Colonic mucosa (tissue), 4 donors: ENCODE data around the gene LCMT2. TPM values are rescaled to one million over a fixed set of nuclear protein-coding genes. Genes with fewer than 3 reads are reported as not detected.

ENCODE experiments used
- DNase-seq: peaks from one replicate; pipeline ENCODE4 v3.0.0-alpha.2; 2020
- H3K27ac ChIP-seq: fragments of 200-600 bp; one replicate; pipeline ENCODE4 v1.8.0; 2021
- H3K27me3 ChIP-seq: fragments of 200-600 bp; one replicate; pipeline ENCODE4 v1.8.0; 2021
- H3K36me3 ChIP-seq: fragments of 200-600 bp; one replicate; pipeline ENCODE4 v1.8.0; 2021
- H3K4me1 ChIP-seq: fragments of 200-600 bp; one replicate; pipeline ENCODE4 v1.8.0; 2021; ENCODE audit warnings: mild to moderate bottlenecking
- H3K4me3 ChIP-seq: fragments of 200-600 bp; one replicate; pipeline ENCODE4 v1.8.0; 2021
- H3K9ac ChIP-seq, 2 donors: one replicate each; pipeline ENCODE4 v1.7.0; 2013; ENCODE audit warnings: control low read depth in 2 of 2, low read depth in 2 of 2, low read length in 2 of 2
- H3K9me3 ChIP-seq: fragments of 200-600 bp; one replicate; pipeline ENCODE4 v1.8.0; 2021
- CTCF ChIP-seq: fragments of 200-600 bp; IDR thresholded peaks from one replicate; pipeline ENCODE4 v1.8.0; 2022; ENCODE audit warnings: antibody characterized with exemption, mild to moderate bottlenecking
- intact Hi-C: fragments of 100-400 bp; cut with DNase I; formaldehyde crosslinking; loops from one replicate; pipeline ENCODE4 v1.14.1; 2022
- total RNA-seq, 2 donors: library from RNA; stranded (reverse); fragmentation: NEBNext Ultra II Directional in 1 of 2; extraction: Animal tissue kit (Norgen Biotek cat#: 25700) in 1 of 2; gene quantifications; one replicate each; pipeline ENCODE4 v1.2.1, GENCODE V29; 2021
- donor health status: healthy.
- donor health status: DM: no; HTN: no; CAD: no.
- donor health status: DM: no; HTN: no; CAD: no.

LCMT2 gene
- total RNA-seq, 2 donors from 2014 or later = 7.7 to 8.3 TPM

DNA sequence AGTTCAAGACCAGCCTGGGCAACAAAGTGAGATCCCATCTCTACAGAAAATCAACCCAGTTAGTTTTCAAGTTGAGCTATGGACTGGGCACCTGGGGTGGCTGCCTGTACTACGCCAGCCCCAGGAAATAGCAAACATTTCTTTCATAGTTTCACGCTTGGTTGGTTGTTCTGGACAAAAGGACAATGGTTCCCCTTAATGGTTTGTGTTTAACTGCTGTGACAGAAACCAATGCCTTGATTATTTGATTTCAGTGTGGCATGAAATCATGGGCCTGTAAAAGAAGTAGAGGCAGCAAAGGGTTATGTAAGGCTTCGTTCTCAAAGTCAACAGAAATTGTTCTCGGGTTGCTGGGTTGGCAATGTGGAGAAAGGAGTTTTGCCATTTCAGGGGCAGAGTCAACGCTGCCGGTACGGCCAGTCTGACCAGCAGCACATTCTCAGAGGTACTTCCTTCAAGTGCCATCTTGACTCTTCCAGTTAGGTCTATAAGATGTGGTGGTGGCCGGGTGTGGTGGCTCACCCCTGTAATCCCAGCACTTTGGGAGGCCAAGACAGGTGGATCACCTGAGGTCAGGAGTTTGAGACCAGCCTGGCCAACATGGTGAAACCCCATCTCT is 12.7 kb downstream of the LCMT2 start:
- DNase-seq = no peak
- Histone ChIP-seq H3K27ac (no peak overlapping the region), H3K4me3 (no peak overlapping the region), H3K4me1 (no peaks in the 10 kb centered on the region), H3K36me3 (no peaks in the 10 kb centered on the region), H3K9me3 (no peaks in the 10 kb centered on the region), H3K27me3 (no peaks in the 10 kb centered on the region), H3K9ac (no peak overlapping the region)
- intact Hi-C loops = no loop called here
- TF ChIP-seq CTCF = no peak

DNA sequence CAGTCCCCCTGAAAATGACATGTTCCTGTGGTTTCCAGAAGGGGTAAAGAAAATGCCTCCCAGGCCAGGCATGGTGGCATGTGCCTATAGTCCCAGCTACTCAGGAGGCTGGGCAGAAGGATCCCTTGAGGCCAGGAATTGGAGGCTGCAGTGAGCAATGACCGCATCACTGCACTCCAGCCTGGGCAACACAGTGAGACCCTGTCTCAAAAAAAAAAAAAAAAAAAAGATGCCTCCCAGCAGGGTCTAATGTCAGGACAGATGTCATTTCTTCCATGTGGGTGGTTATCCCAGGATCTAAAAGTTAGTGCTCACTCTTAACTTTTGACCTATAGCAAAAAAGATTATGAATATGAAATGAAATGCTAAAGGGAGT is 13.4 kb downstream of the LCMT2 start:
- H3K9ac ChIP-seq = no peak overlapping the region
- no peak overlapping the region for H3K4me3 ChIP-seq
- H3K27ac ChIP-seq = no peak overlapping the region
- intact Hi-C loops = no loop called here
- H3K27me3 ChIP-seq = no peaks in the 10 kb centered on the region
- H3K4me1 ChIP-seq = no peaks in the 10 kb centered on the region
- H3K9me3 ChIP-seq = no peaks in the 10 kb centered on the region
- no peak for TF ChIP-seq CTCF
- no peaks in the 10 kb centered on the region for H3K36me3 ChIP-seq
- DNase-seq = no peak

- intact Hi-C loops = no loop called here
- no peaks in the 10 kb centered on the region for H3K4me1 ChIP-seq
- H3K36me3 ChIP-seq = no peaks in the 10 kb centered on the region
- no peak for TF ChIP-seq CTCF
- H3K27ac ChIP-seq = no peak overlapping the region
- no peaks in the 10 kb centered on the region for H3K9me3 ChIP-seq
- no peak overlapping the region for H3K9ac ChIP-seq
- no peaks in the 10 kb centered on the region for H3K27me3 ChIP-seq
- no peak overlapping the region for H3K4me3 ChIP-seq
- DNase-seq = no peak
These were observed 14.1 kb downstream of the LCMT2 start for GRCh38 chr15:43316016-43316970.

DNA sequence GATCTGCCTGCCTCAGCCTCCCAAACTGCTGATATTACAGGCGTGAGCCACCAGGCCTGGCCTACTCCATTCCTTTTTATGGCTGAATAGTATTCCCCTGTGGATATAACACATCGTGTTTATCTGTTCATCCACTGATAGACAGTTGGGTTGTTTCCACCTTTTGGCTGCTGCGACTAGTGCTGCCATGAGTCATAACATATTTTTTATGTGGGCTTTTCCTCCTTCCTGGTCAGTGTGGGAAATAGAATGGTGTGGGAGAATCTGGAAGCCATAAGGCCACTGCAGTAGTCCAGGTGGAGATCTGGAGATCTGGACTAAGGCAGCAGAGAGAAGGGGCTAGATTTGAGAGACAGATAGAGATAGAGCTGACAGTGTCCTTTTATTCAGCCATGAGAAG is 16.2 kb downstream of the LCMT2 start:
- no peak overlapping the region for H3K9ac ChIP-seq
- H3K9me3 ChIP-seq = no peaks in the 10 kb centered on the region
- no peaks in the 10 kb centered on the region for H3K27me3 ChIP-seq
- intact Hi-C loops = no loop called here
- no peak overlapping the region for H3K27ac ChIP-seq
- no peak for DNase-seq
- H3K4me1 ChIP-seq = no peaks in the 10 kb centered on the region
- TF ChIP-seq CTCF = no peak
- no peaks in the 10 kb centered on the region for H3K36me3 ChIP-seq
- H3K4me3 ChIP-seq = no peak overlapping the region

- H3K4me1 ChIP-seq = no peaks in the 10 kb centered on the region
- no peak for TF ChIP-seq CTCF
- no peaks in the 10 kb centered on the region for H3K27me3 ChIP-seq
- no peaks in the 10 kb centered on the region for H3K9me3 ChIP-seq
- H3K9ac ChIP-seq = no peak overlapping the region
- intact Hi-C loops = no loop called here
- H3K36me3 ChIP-seq = no peaks in the 10 kb centered on the region
- no peak overlapping the region for H3K4me3 ChIP-seq
- no peak overlapping the region for H3K27ac ChIP-seq
- DNase-seq = no peak
These were observed 18.0 kb downstream of the LCMT2 start for GRCh38 chr15:43312378-43312777.
